Measurements from ENCODE around the gene AASDH. TPM values are rescaled to one million over a fixed set of nuclear protein-coding genes. Genes with fewer than 3 reads are reported as not detected.

Gene AASDH
- 2.1 to 3.3 TPM (median 3.0 TPM) in 5 replicates for total RNA-seq (2022; extraction: Qiagen RNA extraction; ENCODE audit: low read depth)

GRCh38 chr4:56387023-56388001, at the start of gene AASDH:
Gene AASDH, minus strand, starts transcription at chr4:56387491. Its CDS starts 3,192 bp downstream, at chr4:56384299.

GRCh38 chr4:56435140-56435926, 48.0 kb upstream of the AASDH start, which contains the start of gene PPAT:
Gene PPAT, minus strand, starts transcription at chr4:56435615. Its CDS starts 138 bp downstream, at chr4:56435477.

Other genes with a start within 250 kb of the AASDH start
- gene PPAT, start 48.1 kb upstream of the AASDH start, total RNA-seq (2022; extraction: Qiagen RNA extraction; ENCODE audit: low read depth), result 13.0 to 19.3 TPM (median 16.3 TPM) in 5 replicates
- 126 to 145 TPM (median 136 TPM) in 5 replicates for gene PAICS, start 48.8 kb upstream of the AASDH start, total RNA-seq (2022; extraction: Qiagen RNA extraction; ENCODE audit: low read depth)
- 43.5 to 55.8 TPM (median 49.0 TPM) in 5 replicates for gene SRP72, start 80.1 kb upstream of the AASDH start, total RNA-seq (2022; extraction: Qiagen RNA extraction; ENCODE audit: low read depth)
- gene ARL9, start 118.3 kb upstream of the AASDH start, total RNA-seq (2022; extraction: Qiagen RNA extraction; ENCODE audit: low read depth), result not detected in 5 replicates